Adrenal gland (tissue), 5 donors: ENCODE data around the gene OVOL2.

Experiments used
- POLR2A ChIP-seq, 2 donors: fragments of 450-650 bp; IDR thresholded peaks; one replicate each; pipeline ENCODE4 v1.6.1; 2017; ENCODE audit warnings: antibody characterized with exemption in 2 of 2, mild to moderate bottlenecking in 2 of 2, moderate library complexity in 1 of 2
- TF ChIP-seq, protein P1 (sequence below), 6 experiments: fragments of 450-650 bp in 4 of 6; fragments of 200-600 bp in 2 of 6; sonication (generic) in 1 of 6; IDR thresholded peaks; 1 replicate in 5 of 6; 2 replicates in 1 of 6; pipeline versions ENCODE4 v1.5.1 to v1.8.0; 2016 to 2021; ENCODE audit warnings: antibody characterized with exemption in 6 of 6, mild to moderate bottlenecking in 2 of 6, moderate library complexity in 1 of 6
- donor health status: DM: no; HTN: no; CAD: no.

DNA sequence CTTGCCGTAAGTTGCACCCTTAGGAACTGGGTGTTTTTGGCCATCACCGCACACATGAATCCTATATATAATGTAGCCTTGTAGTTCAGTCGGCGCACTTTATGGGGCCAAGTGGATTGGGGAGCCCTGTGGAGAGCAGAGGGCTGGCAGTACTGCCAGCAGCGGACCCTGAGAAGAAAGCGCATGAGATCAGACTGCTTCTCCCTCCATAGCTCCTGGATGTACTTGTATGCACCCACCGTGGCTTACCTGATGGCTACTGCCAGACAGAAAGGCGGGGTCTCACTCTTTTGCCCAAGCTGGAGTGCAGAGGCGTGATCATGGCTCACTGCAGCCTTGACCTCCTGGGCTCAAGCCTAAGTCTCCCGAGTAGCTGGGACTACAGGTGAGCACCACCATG is 32.8 kb upstream of the OVOL2 start:
- TF ChIP-seq, protein P1, sequence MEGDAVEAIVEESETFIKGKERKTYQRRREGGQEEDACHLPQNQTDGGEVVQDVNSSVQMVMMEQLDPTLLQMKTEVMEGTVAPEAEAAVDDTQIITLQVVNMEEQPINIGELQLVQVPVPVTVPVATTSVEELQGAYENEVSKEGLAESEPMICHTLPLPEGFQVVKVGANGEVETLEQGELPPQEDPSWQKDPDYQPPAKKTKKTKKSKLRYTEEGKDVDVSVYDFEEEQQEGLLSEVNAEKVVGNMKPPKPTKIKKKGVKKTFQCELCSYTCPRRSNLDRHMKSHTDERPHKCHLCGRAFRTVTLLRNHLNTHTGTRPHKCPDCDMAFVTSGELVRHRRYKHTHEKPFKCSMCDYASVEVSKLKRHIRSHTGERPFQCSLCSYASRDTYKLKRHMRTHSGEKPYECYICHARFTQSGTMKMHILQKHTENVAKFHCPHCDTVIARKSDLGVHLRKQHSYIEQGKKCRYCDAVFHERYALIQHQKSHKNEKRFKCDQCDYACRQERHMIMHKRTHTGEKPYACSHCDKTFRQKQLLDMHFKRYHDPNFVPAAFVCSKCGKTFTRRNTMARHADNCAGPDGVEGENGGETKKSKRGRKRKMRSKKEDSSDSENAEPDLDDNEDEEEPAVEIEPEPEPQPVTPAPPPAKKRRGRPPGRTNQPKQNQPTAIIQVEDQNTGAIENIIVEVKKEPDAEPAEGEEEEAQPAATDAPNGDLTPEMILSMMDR (IDR thresholded peaks at IDR 0.05): no peak
- TF ChIP-seq POLR2A (IDR thresholded peaks at IDR 0.05): no peak
